Adrenal gland (tissue), 12 donors: ENCODE results near the gene FOXN1. TPM values are rescaled to one million over a fixed set of nuclear protein-coding genes. Genes with fewer than 3 reads are reported as not detected.

ENCODE experiments used
- DNase-seq, 7 donors: peaks; one replicate each; pipeline ENCODE4 v3.0.0-alpha.2; 2019 to 2020
- H3K27ac ChIP-seq, 5 donors: fragments of 200-600 bp; sonication (generic) in 4 of 5; 1 replicate in 3 of 5; 2 replicates in 2 of 5; pipeline versions ENCODE4 v1.5.1 to v1.8.0; 2016 to 2020; ENCODE audit warnings: mild to moderate bottlenecking in 1 of 5
- H3K27me3 ChIP-seq: fragments of 200-600 bp; 2 replicates; pipeline ENCODE4 v1.8.0; 2021
- H3K36me3 ChIP-seq, 2 donors: fragments of 200-600 bp; replicated peaks in 1 of 2; 1 replicate in 1 of 2; 2 replicates in 1 of 2; pipeline versions ENCODE4 v1.5.1 to v1.8.0; 2018 to 2022
- H3K4me1 ChIP-seq, 2 donors: fragments of 200-600 bp; replicated peaks in 1 of 2; 1 replicate in 1 of 2; 2 replicates in 1 of 2; pipeline versions ENCODE4 v1.5.1 to v1.8.0; 2018 to 2021
- H3K4me3 ChIP-seq, 4 donors: fragments of 200-600 bp; sonication (generic) in 3 of 4; one replicate each; pipeline ENCODE4 v1.5.1; 2016 to 2018
- H3K9me3 ChIP-seq, 3 donors: fragments of 200-600 bp; sonication (generic) in 1 of 3; replicated peaks in 1 of 3; 1 replicate in 2 of 3; 2 replicates in 1 of 3; pipeline versions ENCODE4 v1.5.1 to v1.8.0; 2016 to 2021
- POLR2A ChIP-seq, 2 donors: fragments of 450-650 bp; IDR thresholded peaks; one replicate each; pipeline ENCODE4 v1.6.1; 2017; ENCODE audit warnings: antibody characterized with exemption in 2 of 2, mild to moderate bottlenecking in 2 of 2, moderate library complexity in 1 of 2
- WGBS, 4 donors: extraction: QIAGEN DNeasy Blood & Tissue Kit in 2 of 4; methylation state at CpG; one replicate each; pipeline versions ENCODE4 v1.1.5 to v1.1.7; 2013 to 2017; 5-methylcytosine and 5-hydroxymethylcytosine counted together
- intact Hi-C, 2 donors: fragments of 100-400 bp; cut with DNase I; formaldehyde crosslinking; loops; one replicate each; pipeline versions ENCODE4 v1.14.1 to v1.15.0; 2022 to 2023
- polyA plus RNA-seq, 3 donors: library from polyadenylated mRNA; stranded (reverse); fragments of 200-250 nt in 2 of 3; fragments of 350-450 nt in 1 of 3; fragmentation: Illumina TruSeq in 1 of 3; extraction: RNeasy Lipid Tissue Mini Kit (QIAGEN cat#74804) in 1 of 3; gene quantifications; one replicate each; pipeline ENCODE4 v1.2.3, GENCODE V29; 2013 to 2014
- total RNA-seq, 9 donors: library from RNA; depleted of rRNA in 4 of 9; stranded (reverse); fragments of >200 nt in 4 of 9; fragments of 120-200 nt in 1 of 9; fragmentation: NEBNext Ultra II Directional in 1 of 9; extraction: Animal tissue kit (Norgen Biotek cat#: 25700) in 1 of 9; gene quantifications; one replicate each; pipeline versions ENCODE4 v1.1.0 to v1.2.4, GENCODE V29; 2013 to 2023
- TF ChIP-seq, protein P1 (sequence below), 6 experiments: fragments of 450-650 bp in 4 of 6; fragments of 200-600 bp in 2 of 6; sonication (generic) in 1 of 6; IDR thresholded peaks; 1 replicate in 5 of 6; 2 replicates in 1 of 6; pipeline versions ENCODE4 v1.5.1 to v1.8.0; 2016 to 2021; ENCODE audit warnings: antibody characterized with exemption in 6 of 6, mild to moderate bottlenecking in 2 of 6, moderate library complexity in 1 of 6
- donor health status: healthy with polysubstance abuse.
- donor health status: Bipolar disorder and iron deficiency.
- donor health status: DM: yes; HTN: yes; CAD: no.
- donor health status: DM: no; HTN: no; CAD: no.
- donor health status: DM: no; HTN: no; CAD: no.
- donor health status: DM: yes; HTN: yes; CAD: no.

FOXN1 gene
- total and polyA plus RNA-seq, 12 donors: 0.06 TPM; not detected in 11

DNA sequence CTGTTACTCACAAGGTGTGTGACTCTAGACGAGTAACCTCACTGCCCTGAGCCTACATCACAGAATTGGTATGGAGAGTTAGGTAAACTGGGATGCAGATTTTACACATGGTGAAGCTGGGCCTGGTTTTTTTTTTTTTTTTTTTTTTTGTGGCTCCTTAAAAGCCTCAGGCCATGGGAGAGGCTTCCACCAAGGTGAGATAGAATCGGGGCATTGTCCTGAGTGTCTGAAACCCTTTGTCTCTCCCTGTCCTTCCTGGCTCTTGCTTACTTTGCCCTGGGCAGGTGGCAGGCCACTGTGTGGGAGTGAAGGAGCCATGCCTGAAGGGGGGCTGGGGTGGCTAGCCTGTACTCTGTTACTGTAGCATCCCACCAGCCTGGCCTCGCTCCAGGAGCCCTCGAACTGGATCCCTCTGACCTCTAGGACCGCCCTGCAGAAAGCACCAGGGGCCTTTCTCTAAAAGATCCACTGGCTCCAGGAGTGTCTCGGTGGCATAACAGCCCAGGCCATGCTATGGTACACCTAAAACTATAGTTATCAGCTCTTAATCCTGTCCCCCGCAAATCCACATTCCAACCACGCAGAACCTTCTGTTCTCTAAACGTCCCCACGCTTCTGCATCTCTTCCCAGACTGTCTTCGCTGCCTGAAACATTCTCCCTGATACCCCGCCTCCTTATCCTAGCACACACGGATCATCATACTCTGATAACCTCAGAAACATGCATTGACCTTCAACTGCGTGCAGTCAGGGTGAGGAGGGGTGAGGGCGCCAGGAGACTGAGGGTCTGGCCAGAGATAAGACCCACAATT is 34.4 kb upstream of the FOXN1 start:
- H3K27me3 ChIP-seq: no peaks in the 10 kb centered on the region
- WGBS, 4 donors: 73 to 85% (median 77%) methylated on average over 13 to 15 of the region's 15 CpGs
- intact Hi-C loops: no loop called here
- no peaks in the 10 kb centered on the region for H3K36me3 ChIP-seq
- TF ChIP-seq POLR2A (IDR thresholded peaks at IDR 0.05): no peak
- TF ChIP-seq, protein P1, sequence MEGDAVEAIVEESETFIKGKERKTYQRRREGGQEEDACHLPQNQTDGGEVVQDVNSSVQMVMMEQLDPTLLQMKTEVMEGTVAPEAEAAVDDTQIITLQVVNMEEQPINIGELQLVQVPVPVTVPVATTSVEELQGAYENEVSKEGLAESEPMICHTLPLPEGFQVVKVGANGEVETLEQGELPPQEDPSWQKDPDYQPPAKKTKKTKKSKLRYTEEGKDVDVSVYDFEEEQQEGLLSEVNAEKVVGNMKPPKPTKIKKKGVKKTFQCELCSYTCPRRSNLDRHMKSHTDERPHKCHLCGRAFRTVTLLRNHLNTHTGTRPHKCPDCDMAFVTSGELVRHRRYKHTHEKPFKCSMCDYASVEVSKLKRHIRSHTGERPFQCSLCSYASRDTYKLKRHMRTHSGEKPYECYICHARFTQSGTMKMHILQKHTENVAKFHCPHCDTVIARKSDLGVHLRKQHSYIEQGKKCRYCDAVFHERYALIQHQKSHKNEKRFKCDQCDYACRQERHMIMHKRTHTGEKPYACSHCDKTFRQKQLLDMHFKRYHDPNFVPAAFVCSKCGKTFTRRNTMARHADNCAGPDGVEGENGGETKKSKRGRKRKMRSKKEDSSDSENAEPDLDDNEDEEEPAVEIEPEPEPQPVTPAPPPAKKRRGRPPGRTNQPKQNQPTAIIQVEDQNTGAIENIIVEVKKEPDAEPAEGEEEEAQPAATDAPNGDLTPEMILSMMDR (IDR thresholded peaks at IDR 0.05): no peak
- no peak overlapping the region for H3K4me3 ChIP-seq
- H3K9me3 ChIP-seq: no peaks in the 10 kb centered on the region
- H3K4me1 ChIP-seq: no peaks in the 10 kb centered on the region
- H3K27ac ChIP-seq: no peak overlapping the region
- DNase-seq: peak in 1 of 7 donors; percentile 0

DNA sequence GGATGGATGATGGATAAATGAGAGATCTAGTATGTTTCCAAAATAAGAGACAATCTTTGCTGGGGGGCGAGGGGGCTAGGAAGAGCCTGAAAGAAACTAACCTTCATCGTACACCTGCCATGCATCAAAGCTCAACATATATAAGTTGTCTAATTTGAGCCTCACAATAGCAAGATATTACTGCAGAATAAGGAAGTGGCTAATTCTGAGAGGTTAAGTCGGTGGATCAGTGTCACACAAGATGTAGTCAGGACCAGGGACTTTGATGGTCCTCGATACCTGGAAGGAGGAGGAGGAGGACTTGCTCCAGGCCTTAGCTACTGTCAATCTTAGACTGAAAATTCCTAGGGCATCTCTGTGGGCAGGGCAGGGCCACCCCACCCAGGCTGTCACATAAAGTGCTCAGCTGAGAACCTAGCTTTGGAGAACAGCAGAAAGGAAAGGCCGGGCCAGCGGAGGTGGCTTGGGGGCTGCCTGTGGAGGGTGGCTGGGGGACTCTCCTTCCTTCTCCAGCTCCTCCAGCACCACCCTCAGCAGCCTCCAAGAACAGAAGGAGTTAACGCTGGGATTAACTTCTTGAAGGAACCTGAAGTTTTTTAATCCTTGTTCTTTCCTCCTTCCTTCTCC is 33.2 kb upstream of the FOXN1 start:
- Histone ChIP-seq H3K4me1 (no peaks in the 10 kb centered on the region), H3K36me3 (no peaks in the 10 kb centered on the region), H3K9me3 (no peaks in the 10 kb centered on the region), H3K27me3 (no peaks in the 10 kb centered on the region), H3K4me3 (no peak overlapping the region), H3K27ac (no peak overlapping the region)
- 87 to 89% (median 88%) methylated on average over 7 of the region's 7 CpGs for WGBS, 4 donors
- DNase-seq: no peak
- intact Hi-C loops: no loop called here
- no peak for TF ChIP-seq POLR2A (IDR thresholded peaks at IDR 0.05)
- TF ChIP-seq, protein P1 (IDR thresholded peaks at IDR 0.05): no peak

DNA sequence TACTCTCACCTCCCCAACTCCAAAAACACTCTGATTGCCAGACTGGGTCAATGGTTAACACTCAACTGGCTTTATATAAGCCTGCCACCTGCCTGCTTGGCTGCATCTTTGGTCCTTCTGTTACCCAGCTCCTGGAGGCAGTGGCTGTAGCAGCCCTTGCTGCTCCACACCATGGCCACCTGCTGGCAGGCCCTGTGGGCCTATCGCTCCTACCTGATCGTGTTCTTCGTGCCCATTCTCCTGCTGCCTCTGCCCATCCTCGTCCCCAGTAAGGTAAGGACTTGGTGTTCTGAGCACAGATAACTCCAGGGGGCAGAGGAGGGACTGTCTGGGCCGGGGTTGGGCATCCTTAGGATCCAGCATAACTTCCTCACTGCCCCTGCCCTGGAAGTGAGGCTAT is 32.6 kb upstream of the FOXN1 start, which contains the start of gene SLC13A2:
Gene SLC13A2, plus strand, starts transcription at position 103 of the 400 bp plus-strand sequence. Its CDS starts 69 bp downstream, at position 172.
- Histone ChIP-seq H3K36me3 (no peaks in the 10 kb centered on the region), H3K9me3 (no peaks in the 10 kb centered on the region), H3K4me3 (no peak within 1 kb of the TSS), H3K27ac (no peak within 1 kb of the TSS), H3K4me1 (no peaks in the 10 kb centered on the region), H3K27me3 (no peaks in the 10 kb centered on the region)
- 88 to 93% (median 91%) methylated on average over 4 to 5 of the region's 5 CpGs for WGBS, 4 donors
- intact Hi-C loops: no loop called here
- no peak for TF ChIP-seq POLR2A (IDR thresholded peaks at IDR 0.05)
- TF ChIP-seq, protein P1 (IDR thresholded peaks at IDR 0.05): no peak
- no peak for DNase-seq

DNA sequence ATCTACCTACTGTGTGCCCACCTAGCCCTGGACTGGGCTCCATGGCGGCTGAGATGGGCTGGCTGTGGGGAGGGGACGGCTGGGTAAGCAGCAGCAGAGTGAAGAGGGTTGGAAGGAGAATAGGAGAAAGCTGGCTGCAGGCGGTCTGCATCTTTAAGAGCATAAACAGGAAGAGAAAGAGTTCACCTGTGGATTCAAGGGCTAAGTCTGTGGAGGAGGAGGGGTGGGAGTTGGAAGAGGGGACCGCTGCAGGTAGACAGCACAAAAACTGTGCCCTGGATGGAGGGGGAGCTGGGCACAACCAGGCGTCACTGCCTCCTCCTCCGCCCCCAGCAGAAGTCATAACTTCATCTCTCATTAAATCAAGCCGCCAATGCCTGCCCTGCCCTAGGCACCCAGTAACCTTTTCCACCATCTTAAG is 32.0 kb upstream of the FOXN1 start:
- TF ChIP-seq, protein P1 (IDR thresholded peaks at IDR 0.05): no peak
- TF ChIP-seq POLR2A (IDR thresholded peaks at IDR 0.05): no peak
- no peak for DNase-seq
- H3K36me3 ChIP-seq: no peaks in the 10 kb centered on the region
- no peak overlapping the region for H3K4me3 ChIP-seq
- no peaks in the 10 kb centered on the region for H3K27me3 ChIP-seq
- intact Hi-C loops: no loop called here
- WGBS, 4 donors: 85 to 92% (median 87%) methylated on average over 6 to 7 of the region's 7 CpGs
- H3K4me1 ChIP-seq: no peaks in the 10 kb centered on the region
- no peaks in the 10 kb centered on the region for H3K9me3 ChIP-seq
- no peak overlapping the region for H3K27ac ChIP-seq
